H9 (cell line): Measurements from ENCODE around the gene ECE1. TPM values are rescaled to one million over a fixed set of nuclear protein-coding genes. Genes with fewer than 3 reads are reported as not detected.

Experiments used
- DNase-seq: peaks from one replicate; pipeline ENCODE4 v3.0.0-alpha.2; 2017
- H2AFZ ChIP-seq: one replicate; pipeline ENCODE4 v1.6.1; 2013; ENCODE audit warnings: mild to moderate bottlenecking, low read length, control low read depth, moderate library complexity
- H2AK5ac ChIP-seq: 2 replicates; pipeline ENCODE4 v1.6.1; 2013; ENCODE audit warnings: low read length, control low read depth, mixed read lengths; ENCODE audit not compliant: insufficient read length
- H2BK120ac ChIP-seq: one replicate; pipeline ENCODE4 v1.6.1; 2013; ENCODE audit warnings: low read depth, mild to moderate bottlenecking, low read length, control low read depth, inconsistent platforms; ENCODE audit not compliant: poor library complexity, severe bottlenecking
- H2BK12ac ChIP-seq: 2 replicates; pipeline ENCODE4 v1.6.1; 2013; ENCODE audit warnings: low read length, control low read depth, mixed read lengths, low read depth; ENCODE audit not compliant: insufficient read length
- H2BK15ac ChIP-seq: 2 replicates; pipeline ENCODE4 v1.6.1; 2013; ENCODE audit warnings: low read depth, low read length, control low read depth
- H2BK20ac ChIP-seq: one replicate; pipeline ENCODE4 v1.6.1; 2013; ENCODE audit warnings: low read depth, mild to moderate bottlenecking, low read length, control low read depth, inconsistent platforms; ENCODE audit not compliant: poor library complexity, severe bottlenecking
- H2BK5ac ChIP-seq: 2 replicates; pipeline ENCODE4 v1.6.1; 2013; ENCODE audit warnings: low read length, control low read depth, mixed read lengths; ENCODE audit not compliant: insufficient read length
- H3K14ac ChIP-seq: 2 replicates; pipeline ENCODE4 v1.6.1; 2013; ENCODE audit warnings: low read length, control low read depth; ENCODE audit not compliant: insufficient read depth
- H3K18ac ChIP-seq: 2 replicates; pipeline ENCODE4 v1.6.1; 2013; ENCODE audit warnings: low read depth, mild to moderate bottlenecking, mixed read lengths, low read length, control low read depth; ENCODE audit not compliant: insufficient read length
- H3K23ac ChIP-seq: 2 replicates; pipeline ENCODE4 v1.6.1; 2013; ENCODE audit warnings: low read length, control low read depth, mixed read lengths, low read depth; ENCODE audit not compliant: insufficient read length
- H3K23me2 ChIP-seq: 2 replicates; pipeline ENCODE4 v1.6.1; 2013; ENCODE audit warnings: low read depth, mild to moderate bottlenecking, mixed read lengths, low read length, control low read depth; ENCODE audit not compliant: insufficient read length, poor library complexity, severe bottlenecking
- H3K27ac ChIP-seq: 2 replicates; pipeline ENCODE4 v1.5.1; 2013; ENCODE audit warnings: low read length, control low read depth, mixed read lengths, low read depth; ENCODE audit not compliant: insufficient read length
- H3K27me3 ChIP-seq: 2 replicates; pipeline ENCODE4 v1.6.1; 2013; ENCODE audit warnings: low read length, control low read depth, inconsistent platforms; ENCODE audit not compliant: insufficient read depth
- H3K4ac ChIP-seq: 2 replicates; pipeline ENCODE4 v1.6.1; 2013; ENCODE audit warnings: low read depth, mild to moderate bottlenecking, control low read depth, inconsistent platforms, low read length, moderate library complexity
- H3K4me1 ChIP-seq: 2 replicates; pipeline ENCODE4 v1.6.1; 2013; ENCODE audit warnings: low read length, control low read depth, inconsistent platforms; ENCODE audit not compliant: insufficient read depth
- H3K4me2 ChIP-seq: 2 replicates; pipeline ENCODE4 v1.6.1; 2013; ENCODE audit warnings: low read length, control low read depth, mixed read lengths; ENCODE audit not compliant: insufficient read length, insufficient read depth
- H3K56ac ChIP-seq: 2 replicates; pipeline ENCODE4 v1.6.1; 2013; ENCODE audit warnings: low read depth, mild to moderate bottlenecking, mixed read lengths, low read length, control low read depth; ENCODE audit not compliant: insufficient read length
- H3K79me1 ChIP-seq: 2 replicates; pipeline ENCODE4 v1.6.1; 2013; ENCODE audit warnings: low read depth, mild to moderate bottlenecking, moderate library complexity, low read length, control low read depth, inconsistent platforms; ENCODE audit not compliant: insufficient read depth, poor library complexity, severe bottlenecking
- H3K79me2 ChIP-seq: 2 replicates; pipeline ENCODE4 v1.6.1; 2013; ENCODE audit warnings: low read length, control low read depth, inconsistent platforms; ENCODE audit not compliant: insufficient read depth
- H3K9ac ChIP-seq: 2 replicates; pipeline ENCODE4 v1.6.1; 2013; ENCODE audit warnings: low read length, control low read depth, mixed read lengths; ENCODE audit not compliant: insufficient read length; ENCODE audit errors: extremely low read depth
- H3K9me3 ChIP-seq: one replicate; pipeline ENCODE4 v1.6.1; 2013; ENCODE audit warnings: low read depth, low read length, inconsistent platforms; ENCODE audit not compliant: control insufficient read depth
- H3T11ph ChIP-seq: one replicate; pipeline ENCODE4 v1.6.1; 2013; ENCODE audit warnings: mild to moderate bottlenecking, low read length, control low read depth, inconsistent platforms
- H4K20me1 ChIP-seq: one replicate; pipeline ENCODE4 v1.6.1; 2013; ENCODE audit not compliant: control insufficient read depth, insufficient read length, insufficient read depth
- H4K5ac ChIP-seq: 2 replicates; pipeline ENCODE4 v1.6.1; 2013; ENCODE audit warnings: low read depth, mild to moderate bottlenecking, mixed read lengths, low read length, control low read depth; ENCODE audit not compliant: insufficient read length
- H4K8ac ChIP-seq: replicated peaks from 2 replicates; pipeline ENCODE4 v1.6.1; 2013; ENCODE audit warnings: low read length, control low read depth, mixed read lengths, low read depth; ENCODE audit not compliant: insufficient read length
- H4K91ac ChIP-seq: 2 replicates; pipeline ENCODE4 v1.6.1; 2013; ENCODE audit warnings: low read depth, mild to moderate bottlenecking, moderate library complexity, mixed read lengths, low read length, control low read depth; ENCODE audit not compliant: insufficient read length
- H3K27ac Mint-ChIP-seq, 3 experiments: 2 replicates in 2 of 3; 3 replicates in 1 of 3; pipeline ENCODE4 v1.8.0; 2020 to 2021; ENCODE audit warnings: mixed read lengths in 3 of 3, mild to moderate bottlenecking in 1 of 3, moderate library complexity in 1 of 3
- H3K27me3 Mint-ChIP-seq: 2 replicates; pipeline ENCODE4 v1.8.0; 2021; ENCODE audit warnings: low read depth, mild to moderate bottlenecking, moderate library complexity, mixed read lengths
- H3K36me3 Mint-ChIP-seq, 3 experiments: 2 replicates in 2 of 3; 3 replicates in 1 of 3; pipeline ENCODE4 v1.8.0; 2020 to 2021; ENCODE audit warnings: low read depth in 3 of 3, mixed read lengths in 3 of 3; ENCODE audit not compliant: insufficient read depth in 1 of 3
- H3K4me1 Mint-ChIP-seq, 2 experiments: 2 replicates each; pipeline ENCODE4 v1.8.0; 2020; ENCODE audit warnings: mixed read lengths in 2 of 2
- H3K4me3 Mint-ChIP-seq, 2 experiments: 2 replicates in 1 of 2; 3 replicates in 1 of 2; pipeline ENCODE4 v1.8.0; 2020 to 2021; ENCODE audit warnings: mild to moderate bottlenecking in 2 of 2, mixed read lengths in 2 of 2, moderate library complexity in 1 of 2
- H3K9me3 Mint-ChIP-seq, 2 experiments: 2 replicates in 1 of 2; 3 replicates in 1 of 2; pipeline ENCODE4 v1.8.0; 2020; ENCODE audit warnings: mild to moderate bottlenecking in 2 of 2, mixed read lengths in 2 of 2, moderate library complexity in 1 of 2
- WGBS: extraction: QIAGEN DNeasy Blood & Tissue Kit; methylation state at CpG from one replicate; pipeline ENCODE4 v1.1.7; 2013; ENCODE audit warnings: missing lambda C conversion rate, low lambda C conversion rate, mixed read lengths; ENCODE audit not compliant: insufficient read length; ENCODE audit errors: extremely low coverage; 5-methylcytosine and 5-hydroxymethylcytosine counted together
- total RNA-seq: library from RNA; stranded (reverse); gene quantifications from 2 replicates; pipeline ENCODE4 v1.2.1, GENCODE V29; 2021
- TF ChIP-seq, protein P1 (sequence below): fragments of 200-600 bp; sonication (generic); conservative IDR thresholded peaks from 3 replicates; pipeline ENCODE4 v1.8.0; 2021; ENCODE audit warnings: antibody characterized with exemption, mild to moderate bottlenecking

Gene ECE1
- total RNA-seq, 1 experiment from 2014 or later, result 31.1 TPM

DNA sequence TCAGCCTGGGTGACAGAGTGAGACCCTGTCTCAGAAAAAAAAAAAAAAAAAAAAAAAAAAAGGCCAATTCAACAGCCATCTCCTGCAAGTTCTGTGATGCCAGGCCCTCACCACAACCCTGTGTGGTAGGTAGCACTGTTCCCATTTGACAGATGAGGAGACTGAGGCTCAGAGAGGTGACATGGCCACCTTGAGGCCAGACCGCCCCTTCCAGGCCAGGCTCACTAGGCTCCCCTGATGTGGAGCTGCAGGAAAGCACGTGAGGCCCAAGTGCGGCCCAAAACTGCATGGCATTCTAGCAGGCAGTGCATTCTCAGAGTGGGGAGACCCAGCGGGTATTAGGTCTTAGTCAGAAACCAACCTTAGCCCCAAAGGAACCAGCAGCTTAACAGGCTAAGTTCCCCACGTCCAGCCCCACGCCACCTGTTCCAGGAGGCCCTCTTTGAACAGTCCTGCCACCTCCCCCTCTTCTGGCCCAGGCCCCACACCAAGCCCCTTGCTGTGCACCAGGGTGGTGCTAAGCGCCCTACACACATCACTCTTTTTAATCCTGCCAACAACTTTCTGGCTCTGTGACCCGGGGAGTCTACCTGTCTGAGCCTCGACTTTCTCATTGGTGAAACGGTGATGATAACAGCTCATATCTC is 11.7 kb upstream of the ECE1 start:
- Mint-ChIP-seq H3K27ac (no peak overlapping the region), H3K9me3 (no peaks in the 10 kb centered on the region), H3K36me3 (no peaks in the 10 kb centered on the region), H3K4me1 (peaks cover 21 to 27% of the 10 kb centered on the region in 2 experiments), H3K4me3 (no peak overlapping the region), H3K27me3 (no peaks in the 10 kb centered on the region; the same call in 1 of the 2 replicates)
- no peak overlapping the region for H4K8ac ChIP-seq
- H3K9ac ChIP-seq, result no peak overlapping the region
- H4K20me1 ChIP-seq, result no peaks in the 10 kb centered on the region
- H4K91ac ChIP-seq, result no peak overlapping the region
- H2AK5ac ChIP-seq, result no peak overlapping the region
- H3K18ac ChIP-seq, result no peak overlapping the region
- H3K79me1 ChIP-seq, result no peaks in the 10 kb centered on the region
- no peak overlapping the region for H2BK5ac ChIP-seq
- H3K23ac ChIP-seq, result no peak overlapping the region
- no peak overlapping the region for H4K5ac ChIP-seq
- no peak overlapping the region for H2BK120ac ChIP-seq
- no peak overlapping the region for H2BK15ac ChIP-seq
- DNase-seq, result no peak
- H3K27ac ChIP-seq, result no peak overlapping the region
- H3K4me1 ChIP-seq, result 0 out of 2 replicates have a peak, but pooled peaks cover 3% of the 10 kb centered on the region
- H3K23me2 ChIP-seq, result no peaks in the 10 kb centered on the region
- H2AFZ ChIP-seq, result no peak overlapping the region
- no peaks in the 10 kb centered on the region for H3K27me3 ChIP-seq
- H3K14ac ChIP-seq, result no peak overlapping the region; the same call in 1 of the 2 replicates
- TF ChIP-seq, protein P1, sequence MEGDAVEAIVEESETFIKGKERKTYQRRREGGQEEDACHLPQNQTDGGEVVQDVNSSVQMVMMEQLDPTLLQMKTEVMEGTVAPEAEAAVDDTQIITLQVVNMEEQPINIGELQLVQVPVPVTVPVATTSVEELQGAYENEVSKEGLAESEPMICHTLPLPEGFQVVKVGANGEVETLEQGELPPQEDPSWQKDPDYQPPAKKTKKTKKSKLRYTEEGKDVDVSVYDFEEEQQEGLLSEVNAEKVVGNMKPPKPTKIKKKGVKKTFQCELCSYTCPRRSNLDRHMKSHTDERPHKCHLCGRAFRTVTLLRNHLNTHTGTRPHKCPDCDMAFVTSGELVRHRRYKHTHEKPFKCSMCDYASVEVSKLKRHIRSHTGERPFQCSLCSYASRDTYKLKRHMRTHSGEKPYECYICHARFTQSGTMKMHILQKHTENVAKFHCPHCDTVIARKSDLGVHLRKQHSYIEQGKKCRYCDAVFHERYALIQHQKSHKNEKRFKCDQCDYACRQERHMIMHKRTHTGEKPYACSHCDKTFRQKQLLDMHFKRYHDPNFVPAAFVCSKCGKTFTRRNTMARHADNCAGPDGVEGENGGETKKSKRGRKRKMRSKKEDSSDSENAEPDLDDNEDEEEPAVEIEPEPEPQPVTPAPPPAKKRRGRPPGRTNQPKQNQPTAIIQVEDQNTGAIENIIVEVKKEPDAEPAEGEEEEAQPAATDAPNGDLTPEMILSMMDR, result no peak
- no peaks in the 10 kb centered on the region for H3K79me2 ChIP-seq
- H3T11ph ChIP-seq, result no peak overlapping the region
- no peak overlapping the region for H3K4ac ChIP-seq
- no CpG with 5 or more reads among the region's 10 CpGs for WGBS
- H2BK20ac ChIP-seq, result no peak overlapping the region
- H3K4me2 ChIP-seq, result no peak overlapping the region
- H3K9me3 ChIP-seq, result no peaks in the 10 kb centered on the region
- H2BK12ac ChIP-seq, result no peak overlapping the region
- no peak overlapping the region for H3K56ac ChIP-seq
